Lower leg skin (tissue), 4 donors: ENCODE results near the gene MYO18A. TPM values are rescaled to one million over a fixed set of nuclear protein-coding genes. Genes with fewer than 3 reads are reported as not detected.

ENCODE experiments used
- DNase-seq, 2 donors: peaks; one replicate each; pipeline ENCODE4 v3.0.0-alpha.2; 2019; ENCODE audit warnings: low spot score in 2 of 2
- H3K4me3 ChIP-seq: fragments of 200-600 bp; sonication (generic); 2 replicates; pipeline ENCODE4 v1.5.1; 2017; ENCODE audit warnings: mild to moderate bottlenecking, low read depth; ENCODE audit not compliant: poor library complexity, severe bottlenecking
- CTCF ChIP-seq, 3 donors: fragments of 450-650 bp; IDR thresholded peaks; one replicate each; pipeline ENCODE4 v1.5.1; 2016; ENCODE audit warnings: antibody characterized with exemption in 3 of 3, mild to moderate bottlenecking in 3 of 3, moderate library complexity in 2 of 3
- POLR2A ChIP-seq, 2 donors: fragments of 450-650 bp; IDR thresholded peaks; one replicate each; pipeline ENCODE4 v1.6.1; 2016 to 2017; ENCODE audit warnings: antibody characterized with exemption in 2 of 2, mild to moderate bottlenecking in 1 of 2, moderate library complexity in 1 of 2
- WGBS, 2 donors: methylation state at CpG; one replicate each; pipeline ENCODE4 v1.1.5; 2018; 5-methylcytosine and 5-hydroxymethylcytosine counted together
- intact Hi-C: fragments of 100-400 bp; cut with DNase I; formaldehyde crosslinking; loops from one replicate; pipeline ENCODE4 v1.15.0; 2023; ENCODE audit warnings: low total_unique reads
- total RNA-seq, 4 donors: library from RNA; depleted of rRNA; stranded (reverse); fragments of >200 nt; gene quantifications; one replicate each; pipeline ENCODE4 v1.1.0, GENCODE V29; 2016

MYO18A gene
- total RNA-seq, 4 donors from 2014 or later, result 87.3 to 123 (median 94.0) TPM

GRCh38 chr17:29066047-29066446 is 114.2 kb downstream of the MYO18A start:
- intact Hi-C loops, result no loop called here
- no peak for DNase-seq
- WGBS, 2 donors, result 41 to 47% methylated on average over 7 of the region's 7 CpGs
- H3K4me3 ChIP-seq, result no peak overlapping the region
- TF ChIP-seq CTCF (IDR thresholded peaks at IDR 0.05), result no peak
- no peak for TF ChIP-seq POLR2A (IDR thresholded peaks at IDR 0.05)

- DNase-seq, result no peak
- intact Hi-C loops, result no loop called here
- WGBS, 2 donors, result 84 to 88% methylated on average over 7 of the region's 7 CpGs
- TF ChIP-seq CTCF (IDR thresholded peaks at IDR 0.05) (no peak), POLR2A (IDR thresholded peaks at IDR 0.05) (no peak)
- H3K4me3 ChIP-seq, result no peak overlapping the region
These were observed 116.2 kb downstream of the MYO18A start for GRCh38 chr17:29063992-29064391.

DNA sequence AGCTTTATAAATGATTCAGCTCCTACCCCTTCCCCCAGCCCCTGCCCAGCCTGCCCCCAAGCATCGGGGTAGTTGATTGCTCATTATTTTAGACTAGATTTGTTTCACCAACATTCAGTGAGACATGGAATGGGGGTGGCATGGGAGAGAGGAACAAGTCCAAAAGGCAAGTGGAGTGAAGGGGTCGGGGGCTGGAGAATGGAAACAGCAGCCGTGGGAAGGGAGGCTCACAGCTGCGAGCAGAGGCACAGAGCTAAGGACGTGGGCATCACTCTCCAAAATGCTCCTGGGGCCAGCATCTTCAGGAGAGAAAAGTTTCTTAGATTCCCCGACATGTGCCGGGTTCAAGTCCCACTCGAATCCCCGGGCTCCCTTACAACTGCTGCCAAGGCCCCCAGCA is 118.0 kb downstream of the MYO18A start:
- no peak for DNase-seq
- H3K4me3 ChIP-seq, result no peak overlapping the region
- TF ChIP-seq CTCF (IDR thresholded peaks at IDR 0.05) (no peak), POLR2A (IDR thresholded peaks at IDR 0.05) (no peak)
- WGBS, 2 donors, result 87 to 90% methylated on average over 9 of the region's 9 CpGs
- intact Hi-C loops, result no loop called here

DNA sequence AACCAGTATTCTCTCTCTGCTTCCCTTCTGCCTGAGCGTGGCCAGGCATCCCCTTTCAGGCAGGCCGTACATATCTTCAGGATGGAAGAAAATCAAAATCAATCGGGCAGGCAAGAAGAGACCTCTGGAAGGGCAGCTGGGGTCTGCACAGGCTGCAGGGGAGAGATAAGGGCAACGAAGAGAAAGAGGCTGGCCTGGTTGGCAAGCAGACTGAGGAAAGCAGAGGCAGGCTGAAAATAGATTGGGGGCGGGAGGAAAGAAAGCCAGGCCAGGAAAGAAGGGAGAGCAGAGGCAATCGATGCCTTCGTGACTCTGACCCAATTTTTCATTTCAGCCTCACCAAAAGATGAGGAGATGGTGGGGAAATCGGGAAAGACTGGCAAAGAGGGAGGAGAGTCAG is 119.2 kb downstream of the MYO18A start:
- 64% methylated on average over 8 of the region's 8 CpGs for WGBS, 2 donors
- intact Hi-C loops, result no loop called here
- TF ChIP-seq CTCF (IDR thresholded peaks at IDR 0.05), result no peak
- TF ChIP-seq POLR2A (IDR thresholded peaks at IDR 0.05), result no peak
- H3K4me3 ChIP-seq, result no peak overlapping the region
- DNase-seq, result no peak

GRCh38 chr17:29060475-29060874 is 119.7 kb downstream of the MYO18A start:
- intact Hi-C loops, result no loop called here
- WGBS, 2 donors, result 63 to 71% methylated on average over 6 of the region's 6 CpGs
- no peak for DNase-seq
- H3K4me3 ChIP-seq, result no peak overlapping the region
- TF ChIP-seq POLR2A (IDR thresholded peaks at IDR 0.05), result no peak

- no peak overlapping the region for H3K4me3 ChIP-seq
- no peak for TF ChIP-seq CTCF (IDR thresholded peaks at IDR 0.05)
- no peak for TF ChIP-seq POLR2A (IDR thresholded peaks at IDR 0.05)
- DNase-seq, result no peak
- 66 to 80% methylated on average over 2 of the region's 2 CpGs for WGBS, 2 donors
- intact Hi-C loops, result no loop called here
These were observed 120.9 kb downstream of the MYO18A start for GRCh38 chr17:29059281-29059680.
